ENCODE measurements around the gene USP10.
"Not testable (repeated sequence)": the region's sequence is repeated elsewhere in the genome, so short reads cannot be mapped to it uniquely, and the experiment has no call there.

The USP10 gene

GRCh38 chr16:84729716-84730320 lies 30.0 kb downstream of the USP10 start:
- DNase-seq: no peak

- DNase-seq: peak; percentile 63
These were observed 30.8 kb downstream of the USP10 start for GRCh38 chr16:84730406-84731106.

- not testable (repeated sequence) for DNase-seq
These were observed 32.5 kb downstream of the USP10 start for GRCh38 chr16:84732332-84732673.

- DNase-seq: no peak
These were observed 33.0 kb downstream of the USP10 start for GRCh38 chr16:84732674-84733352.

- DNase-seq: no peak
These were observed 36.2 kb downstream of the USP10 start for GRCh38 chr16:84735849-84736586.

- DNase-seq: no peak
These were observed 37.6 kb downstream of the USP10 start for GRCh38 chr16:84737192-84738011.

GRCh38 chr16:84738255-84739038 lies 38.6 kb downstream of the USP10 start:
- DNase-seq: peak; percentile 88

GRCh38 chr16:84739349-84740124 lies 39.7 kb downstream of the USP10 start:
- no peak for DNase-seq

- DNase-seq: peak; percentile 35
These were observed 40.9 kb downstream of the USP10 start for GRCh38 chr16:84740596-84741116.

GRCh38 chr16:84741340-84741830 lies 41.6 kb downstream of the USP10 start:
- no peak for DNase-seq

GRCh38 chr16:84742641-84743092 lies 42.9 kb downstream of the USP10 start:
- peak; percentile 39 for DNase-seq

- DNase-seq: no peak
These were observed 46.4 kb downstream of the USP10 start for GRCh38 chr16:84746231-84746630.

- no peak for DNase-seq
These were observed 47.1 kb downstream of the USP10 start for GRCh38 chr16:84746875-84747274.

GRCh38 chr16:84748247-84748646 lies 48.4 kb downstream of the USP10 start:
- not testable (repeated sequence) for DNase-seq

- no peak for DNase-seq
These were observed 49.3 kb downstream of the USP10 start for GRCh38 chr16:84749072-84749471.

GRCh38 chr16:84749815-84750214 lies 50.0 kb downstream of the USP10 start:
- DNase-seq: no peak

GRCh38 chr16:84750575-84750974 lies 50.8 kb downstream of the USP10 start:
- DNase-seq: no peak

- DNase-seq: no peak
These were observed 51.4 kb downstream of the USP10 start for GRCh38 chr16:84751241-84751640.

GRCh38 chr16:84751947-84752346 lies 52.1 kb downstream of the USP10 start:
- DNase-seq: no peak

GRCh38 chr16:84752600-84752999 lies 52.8 kb downstream of the USP10 start:
- DNase-seq: no peak
